C4-2B (cell line): ENCODE data around the gene NUP98.

ENCODE experiments used
- CTCF ChIP-seq: fragments of 450-650 bp; conservative IDR thresholded peaks from 2 replicates; pipeline ENCODE4 v1.5.1; 2017; ENCODE audit warnings: mild to moderate bottlenecking
- ZFX ChIP-seq: fragments of 450-650 bp; IDR thresholded peaks from 2 replicates; pipeline ENCODE4 v1.6.1; 2017

GRCh38 chr11:3841426-3842350, 44.3 kb upstream of the NUP98 start:
- peak; percentile 95 for TF ChIP-seq CTCF
- peak; percentile 68 for TF ChIP-seq ZFX
